Keratinocyte (primary cell): ENCODE data around the gene TBKBP1.

Experiments used
- EZH2 ChIP-seq: IDR thresholded peaks from one replicate; pipeline ENCODE4 v1.6.1; 2012; ENCODE audit warnings: inconsistent platforms, mild to moderate bottlenecking, low read length, moderate library complexity
- TF ChIP-seq, protein P1 (sequence below), 3 experiments: IDR thresholded peaks in 1 of 3; conservative IDR thresholded peaks in 1 of 3; optimal IDR thresholded peaks in 1 of 3; 2 replicates in 2 of 3; 3 replicates in 1 of 3; pipeline versions ENCODE3 to v1.5.1; 2011; ENCODE audit warnings: low read length in 3 of 3, mild to moderate bottlenecking in 3 of 3, moderate library complexity in 2 of 3, control low read depth in 1 of 3, inconsistent platforms in 1 of 3; ENCODE audit not compliant: insufficient read depth in 2 of 3; ENCODE audit errors: extremely low read depth in 1 of 3

DNA sequence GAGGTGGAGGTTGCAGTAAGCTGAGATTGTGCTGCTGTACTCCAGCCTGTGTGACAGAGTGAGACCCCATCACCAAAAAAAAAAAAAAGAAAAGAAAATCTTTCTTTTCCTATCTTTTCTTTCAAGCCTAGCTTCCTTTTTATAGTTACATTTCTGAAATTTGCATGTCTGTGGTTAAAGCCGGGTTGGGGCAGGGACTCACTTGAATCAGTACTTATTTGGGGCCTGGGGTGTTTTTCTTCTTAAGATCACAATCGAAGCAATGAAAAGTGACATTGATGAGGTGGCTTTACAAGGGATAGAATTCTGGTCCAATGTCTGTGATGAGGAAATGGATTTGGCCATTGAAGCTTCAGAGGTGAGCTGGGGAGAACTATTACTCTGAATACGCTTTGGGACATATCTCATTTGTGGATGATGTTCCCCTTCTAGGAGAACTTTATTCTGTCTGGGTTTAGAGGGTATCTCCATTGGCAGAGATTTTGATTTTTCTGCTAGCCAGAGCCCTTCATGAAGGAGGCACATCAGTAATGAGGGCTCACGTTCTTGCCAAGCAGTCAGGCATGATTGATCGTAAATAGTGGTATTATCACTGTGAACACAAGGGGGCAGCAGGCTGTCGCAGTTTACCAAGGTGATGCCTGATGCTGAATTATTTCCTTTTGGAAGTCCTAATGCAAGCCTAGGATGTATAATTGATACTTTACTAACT, 29.9 kb upstream of the TBKBP1 start:
- TF ChIP-seq, protein P1, sequence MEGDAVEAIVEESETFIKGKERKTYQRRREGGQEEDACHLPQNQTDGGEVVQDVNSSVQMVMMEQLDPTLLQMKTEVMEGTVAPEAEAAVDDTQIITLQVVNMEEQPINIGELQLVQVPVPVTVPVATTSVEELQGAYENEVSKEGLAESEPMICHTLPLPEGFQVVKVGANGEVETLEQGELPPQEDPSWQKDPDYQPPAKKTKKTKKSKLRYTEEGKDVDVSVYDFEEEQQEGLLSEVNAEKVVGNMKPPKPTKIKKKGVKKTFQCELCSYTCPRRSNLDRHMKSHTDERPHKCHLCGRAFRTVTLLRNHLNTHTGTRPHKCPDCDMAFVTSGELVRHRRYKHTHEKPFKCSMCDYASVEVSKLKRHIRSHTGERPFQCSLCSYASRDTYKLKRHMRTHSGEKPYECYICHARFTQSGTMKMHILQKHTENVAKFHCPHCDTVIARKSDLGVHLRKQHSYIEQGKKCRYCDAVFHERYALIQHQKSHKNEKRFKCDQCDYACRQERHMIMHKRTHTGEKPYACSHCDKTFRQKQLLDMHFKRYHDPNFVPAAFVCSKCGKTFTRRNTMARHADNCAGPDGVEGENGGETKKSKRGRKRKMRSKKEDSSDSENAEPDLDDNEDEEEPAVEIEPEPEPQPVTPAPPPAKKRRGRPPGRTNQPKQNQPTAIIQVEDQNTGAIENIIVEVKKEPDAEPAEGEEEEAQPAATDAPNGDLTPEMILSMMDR (optimal IDR thresholded peaks at IDR 0.05 in 1 of 3, IDR thresholded peaks at IDR 0.05 in 1 of 3, conservative IDR thresholded peaks at IDR 0.05 in 1 of 3; ENCODE audit: extremely low read depth in 1 of 3, insufficient read depth in 2 of 3, low read length in 3 of 3) = peak; percentile 70 to 89 (median 83)
- TF ChIP-seq EZH2 = no peak
